GM19438 (cell line): Measurements from ENCODE around the gene RPH3AL.
"Not testable (repeated sequence)": the region's sequence is repeated elsewhere in the genome, so short reads cannot be mapped to it uniquely, and the experiment has no call there.

Experiments
- ATAC-seq: cut with Tn5 transposase; IDR thresholded peaks from one replicate; pipeline ENCODE4 v1.9.1; 2021; ENCODE audit warnings: low read depth; ENCODE audit not compliant: unreplicated experiment

Gene RPH3AL

GRCh38 chr17:379531-380465, 27.2 kb upstream of the RPH3AL start:
- ATAC-seq = no peak

DNA sequence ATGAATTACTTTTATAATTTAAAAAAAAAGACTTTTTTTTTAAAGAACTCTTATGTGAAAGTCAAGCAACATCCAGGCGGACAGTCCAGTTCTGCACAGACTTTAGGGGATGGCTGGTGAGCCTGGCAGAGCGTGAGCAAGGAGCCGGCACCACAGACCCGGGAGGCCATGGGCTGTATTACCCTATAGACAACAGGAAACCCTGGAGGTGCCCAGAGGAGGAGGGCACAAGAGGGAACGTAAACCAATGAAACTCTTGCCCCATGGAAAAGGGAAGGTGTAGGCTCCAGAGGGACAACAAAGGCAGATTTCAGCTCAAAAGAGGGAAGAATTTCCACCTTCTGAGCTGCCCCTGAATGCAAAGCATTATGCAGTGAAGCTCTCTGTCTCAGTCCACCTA, 25.5 kb upstream of the RPH3AL start:
- no peak for ATAC-seq

DNA sequence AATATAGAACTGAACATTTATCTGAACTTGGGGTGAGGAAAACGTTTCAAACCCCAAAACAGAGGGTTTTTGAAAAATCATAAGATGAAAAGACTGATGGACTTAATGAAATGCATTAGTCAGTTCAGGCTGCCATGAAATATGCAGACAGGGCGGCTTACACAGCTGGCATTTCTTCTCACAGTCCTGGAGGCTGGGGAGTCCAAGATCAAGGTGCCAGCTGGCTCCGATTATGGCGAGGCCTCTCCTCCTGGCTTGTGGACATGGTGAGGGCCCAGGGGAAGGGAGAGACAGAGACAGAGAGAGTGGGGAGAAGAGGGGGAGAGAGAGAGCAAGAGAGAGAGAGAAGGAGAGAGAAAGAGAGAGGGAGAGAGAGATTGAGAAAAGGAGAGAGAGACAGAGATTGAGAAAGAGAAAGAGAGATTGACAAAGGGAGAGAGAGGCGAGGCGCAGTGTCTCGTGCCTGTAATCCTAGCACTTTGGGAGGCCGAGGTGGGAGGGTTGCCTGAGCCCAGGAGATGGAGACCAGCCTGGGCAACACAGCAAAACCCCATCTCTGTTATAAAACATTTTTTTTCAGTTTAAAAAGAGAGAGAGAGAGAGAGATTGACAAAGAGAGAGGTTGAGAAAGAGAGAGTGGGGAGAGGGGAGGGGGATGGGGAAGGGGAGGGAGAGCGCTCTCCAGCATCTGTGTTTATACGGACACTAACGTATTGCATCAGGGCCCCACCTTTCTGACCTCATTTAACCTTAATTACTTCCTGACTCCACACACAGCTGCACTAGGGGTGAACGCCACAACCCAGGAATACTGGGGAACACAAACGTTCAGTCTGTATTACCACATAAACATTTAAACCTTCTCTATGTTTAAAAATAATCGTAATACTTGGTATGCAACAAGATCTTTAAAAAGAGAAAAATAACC, 24.6 kb upstream of the RPH3AL start:
- ATAC-seq = no peak

- no peak for ATAC-seq
Observed at GRCh38 chr17:373613-374230, 21.1 kb upstream of the RPH3AL start.

- no peak for ATAC-seq
Observed at GRCh38 chr17:372157-373152, 19.8 kb upstream of the RPH3AL start.

- no peak for ATAC-seq
Observed at GRCh38 chr17:371583-371982, 19.0 kb upstream of the RPH3AL start.

- ATAC-seq = not testable (repeated sequence)
Observed at GRCh38 chr17:367656-368055, 15.0 kb upstream of the RPH3AL start.

- ATAC-seq = not testable (repeated sequence)
Observed at GRCh38 chr17:366657-367615, 14.3 kb upstream of the RPH3AL start.

DNA sequence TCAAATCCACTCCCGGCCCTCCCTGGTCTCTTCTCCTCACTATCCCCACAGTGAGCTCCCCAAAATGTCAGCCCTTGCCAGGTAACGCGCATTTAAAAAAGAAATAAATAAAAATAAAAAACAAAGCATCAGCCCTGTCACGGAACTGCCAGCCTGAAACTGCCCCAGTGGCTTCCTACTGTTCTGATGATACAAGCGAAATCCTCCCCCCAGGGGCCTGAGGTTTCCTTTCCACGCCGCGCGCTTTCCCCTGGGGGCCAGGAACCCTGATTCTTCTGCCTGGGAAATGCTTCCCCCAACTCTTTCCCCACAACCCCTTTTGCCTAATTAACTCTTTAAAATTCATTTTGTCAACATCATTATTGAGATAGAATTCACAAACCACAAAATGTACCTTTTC, 12.2 kb upstream of the RPH3AL start:
- ATAC-seq = no peak

- ATAC-seq = no peak
Observed at GRCh38 chr17:364308-364707, 11.7 kb upstream of the RPH3AL start.

DNA sequence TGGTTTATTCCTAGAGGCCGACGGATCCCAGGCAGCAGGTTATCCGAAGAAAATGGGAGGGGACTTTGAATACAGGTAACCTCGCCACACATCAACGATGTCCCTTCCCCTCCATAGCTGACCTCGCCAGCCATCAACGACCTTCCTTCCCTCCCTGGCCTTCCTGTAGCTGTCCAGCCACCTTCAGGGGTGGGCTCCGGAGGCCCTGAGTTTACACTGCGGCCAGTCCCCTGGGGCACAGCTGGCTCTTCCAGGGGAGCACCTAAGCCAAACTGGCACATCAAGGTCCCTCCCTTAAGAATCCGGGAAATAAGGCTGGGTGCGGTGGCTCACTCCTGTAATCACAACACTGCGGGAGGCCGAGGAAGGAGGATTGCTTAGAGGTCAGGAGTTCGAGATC, 10.1 kb upstream of the RPH3AL start:
- ATAC-seq = no peak

- ATAC-seq = no peak
Observed at GRCh38 chr17:360092-360750, 7.6 kb upstream of the RPH3AL start.

- no peak for ATAC-seq
Observed at GRCh38 chr17:358491-359151, 6.0 kb upstream of the RPH3AL start.

- no peak for ATAC-seq
Observed at GRCh38 chr17:357644-358043, 5.0 kb upstream of the RPH3AL start.

DNA sequence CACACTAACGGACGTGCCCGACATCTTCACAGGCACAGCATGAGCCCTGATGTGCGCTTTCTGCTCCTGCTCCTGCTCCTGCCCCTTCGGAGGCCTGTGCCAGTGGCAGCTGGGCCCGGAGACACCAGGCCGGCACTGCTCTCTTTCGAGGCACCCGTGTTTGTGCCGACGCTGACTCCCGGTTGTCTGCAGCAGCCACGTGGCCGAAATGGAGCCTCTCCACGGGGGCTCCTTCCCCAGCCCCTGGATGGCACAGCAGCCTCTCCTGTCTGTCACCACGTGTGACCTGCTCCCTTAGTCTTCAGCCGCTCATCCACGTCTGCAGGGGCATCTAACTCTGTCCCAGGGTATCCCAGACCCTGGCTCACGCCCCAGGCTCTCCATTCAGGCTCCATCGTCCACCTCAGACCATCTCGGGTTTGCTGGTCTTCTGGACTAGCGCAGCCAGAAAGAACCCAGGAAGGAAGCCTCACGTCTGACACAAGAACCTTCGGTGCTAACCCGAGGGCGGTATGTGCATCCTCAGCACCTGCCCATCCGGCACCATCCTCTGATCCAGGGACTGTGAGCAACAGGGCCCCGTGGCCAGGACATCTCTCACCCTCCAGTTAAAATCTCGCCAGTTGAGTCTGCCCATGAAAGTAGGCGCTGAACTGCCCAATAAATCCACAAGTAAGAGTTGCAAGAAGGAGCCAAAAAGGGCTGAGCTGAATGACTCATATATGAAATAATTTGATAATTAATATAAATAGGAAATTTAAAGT, 4.2 kb upstream of the RPH3AL start:
- no peak for ATAC-seq

DNA sequence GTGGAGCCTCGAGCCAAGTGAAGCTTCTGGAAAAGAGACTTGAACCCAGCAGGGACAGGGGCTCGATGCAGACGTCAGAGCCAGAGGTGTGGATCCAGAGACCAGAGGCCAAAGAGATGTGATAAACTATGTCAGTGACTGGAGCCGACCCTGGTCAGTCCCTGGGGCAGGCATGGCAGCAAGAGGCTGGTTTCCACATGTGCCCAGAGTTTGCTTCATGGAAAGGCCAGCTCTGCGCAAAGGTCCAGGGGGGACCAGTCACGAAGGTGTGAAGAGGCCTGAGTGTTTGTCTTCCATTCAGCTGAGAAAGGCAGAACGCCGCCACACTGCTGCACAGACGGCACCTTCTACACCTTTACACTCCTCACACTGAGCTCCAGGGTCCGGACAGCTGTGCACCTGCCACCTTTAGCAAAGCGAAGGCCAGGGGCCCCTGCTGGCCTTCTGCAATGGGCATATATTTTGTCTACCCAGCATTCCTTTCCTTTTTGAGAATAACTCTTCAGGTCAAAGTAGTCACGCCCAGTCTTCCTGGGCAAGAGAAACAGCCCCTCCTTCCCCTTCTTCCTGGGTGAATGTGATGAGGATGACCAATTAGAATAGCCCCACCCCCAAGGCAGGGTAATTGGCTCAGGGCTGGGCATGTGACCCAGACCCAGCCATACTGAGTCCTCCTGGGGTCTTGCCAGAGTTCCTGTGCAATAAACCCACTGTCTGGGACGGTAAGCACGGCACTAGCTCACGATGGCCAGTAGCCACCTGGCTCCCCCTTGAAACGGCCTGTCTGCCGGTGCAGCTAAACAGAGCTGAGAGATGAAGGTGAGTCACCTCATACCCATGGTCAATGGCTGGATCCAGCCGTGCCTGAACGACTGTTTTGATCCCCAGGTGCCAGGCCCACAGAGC, 2.3 kb upstream of the RPH3AL start:
- ATAC-seq = no peak
